Fibroblast of lung (primary cell): ENCODE measurements around the gene LCN6.

Experiments used
- EZH2 ChIP-seq: IDR thresholded peaks from 2 replicates; pipeline ENCODE4 v1.5.1; 2012; ENCODE audit warnings: low read length, control low read depth, mild to moderate bottlenecking; ENCODE audit errors: missing control alignments
- TF ChIP-seq, protein P1 (sequence below), 2 donors: IDR thresholded peaks in 1 of 2; conservative IDR thresholded peaks in 1 of 2; 1 replicate in 1 of 2; 2 replicates in 1 of 2; pipeline ENCODE4 v1.5.1; 2011 to 2012; ENCODE audit warnings: low read length in 2 of 2, control low read depth in 1 of 2, inconsistent platforms in 1 of 2, low read depth in 1 of 2, mild to moderate bottlenecking in 1 of 2

DNA sequence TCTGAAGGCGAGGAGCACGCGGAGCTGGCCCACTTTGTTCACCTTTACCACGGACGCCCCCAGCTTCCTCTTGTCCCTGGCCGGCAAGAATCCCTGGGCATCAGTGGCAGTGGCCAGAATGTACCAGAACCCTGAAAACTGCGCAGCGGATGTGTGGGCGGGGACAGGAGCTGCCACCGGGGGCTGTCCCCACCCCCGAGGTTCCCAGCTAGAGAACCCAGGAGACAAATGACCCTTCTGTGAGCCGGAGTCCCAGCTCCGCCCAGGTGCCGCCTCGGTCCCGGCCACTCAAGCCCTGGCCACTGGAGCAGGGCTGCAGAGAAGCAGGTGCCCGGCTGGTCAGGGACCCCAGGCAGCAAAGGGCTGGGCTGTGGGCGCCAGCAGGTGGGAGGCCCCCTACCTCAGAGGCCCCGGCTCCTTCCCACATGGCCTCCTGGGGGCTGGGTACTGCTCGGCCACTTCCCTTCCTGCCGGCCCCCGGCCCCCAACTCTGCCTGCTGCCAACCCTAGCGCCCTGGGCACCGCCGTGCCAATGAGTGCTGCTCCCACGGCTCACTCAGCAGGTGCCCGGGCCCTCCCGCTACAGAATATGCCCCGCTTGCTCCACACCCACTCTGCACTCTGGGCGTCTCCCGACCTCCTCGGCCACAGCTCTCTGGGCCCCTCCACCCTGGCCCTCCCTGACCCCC lies 6.3 kb downstream of the LCN6 start:
- TF ChIP-seq, protein P1, sequence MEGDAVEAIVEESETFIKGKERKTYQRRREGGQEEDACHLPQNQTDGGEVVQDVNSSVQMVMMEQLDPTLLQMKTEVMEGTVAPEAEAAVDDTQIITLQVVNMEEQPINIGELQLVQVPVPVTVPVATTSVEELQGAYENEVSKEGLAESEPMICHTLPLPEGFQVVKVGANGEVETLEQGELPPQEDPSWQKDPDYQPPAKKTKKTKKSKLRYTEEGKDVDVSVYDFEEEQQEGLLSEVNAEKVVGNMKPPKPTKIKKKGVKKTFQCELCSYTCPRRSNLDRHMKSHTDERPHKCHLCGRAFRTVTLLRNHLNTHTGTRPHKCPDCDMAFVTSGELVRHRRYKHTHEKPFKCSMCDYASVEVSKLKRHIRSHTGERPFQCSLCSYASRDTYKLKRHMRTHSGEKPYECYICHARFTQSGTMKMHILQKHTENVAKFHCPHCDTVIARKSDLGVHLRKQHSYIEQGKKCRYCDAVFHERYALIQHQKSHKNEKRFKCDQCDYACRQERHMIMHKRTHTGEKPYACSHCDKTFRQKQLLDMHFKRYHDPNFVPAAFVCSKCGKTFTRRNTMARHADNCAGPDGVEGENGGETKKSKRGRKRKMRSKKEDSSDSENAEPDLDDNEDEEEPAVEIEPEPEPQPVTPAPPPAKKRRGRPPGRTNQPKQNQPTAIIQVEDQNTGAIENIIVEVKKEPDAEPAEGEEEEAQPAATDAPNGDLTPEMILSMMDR (conservative IDR thresholded peaks at IDR 0.05 in 1 of 2, IDR thresholded peaks at IDR 0.05 in 1 of 2; ENCODE audit: low read depth in 1 of 2, low read length in 2 of 2) = no peak
- no peak for TF ChIP-seq EZH2
